GM12892 (cell line): Measurements from ENCODE around the gene TIPIN.

Experiments
- POLR2A ChIP-seq: IDR thresholded peaks from 2 replicates; pipeline ENCODE4 v1.6.1; 2011; ENCODE audit warnings: low read depth, low read length, control low read depth
- POLR2AphosphoS5 ChIP-seq: IDR thresholded peaks from 2 replicates; pipeline ENCODE4 v1.6.1; 2011; ENCODE audit warnings: low read depth, low read length, control low read depth
- TAF1 ChIP-seq: IDR thresholded peaks from 2 replicates; pipeline ENCODE4 v1.6.1; 2011; ENCODE audit warnings: low read depth, mild to moderate bottlenecking, control low read depth, low read length, borderline replicate concordance

DNA sequence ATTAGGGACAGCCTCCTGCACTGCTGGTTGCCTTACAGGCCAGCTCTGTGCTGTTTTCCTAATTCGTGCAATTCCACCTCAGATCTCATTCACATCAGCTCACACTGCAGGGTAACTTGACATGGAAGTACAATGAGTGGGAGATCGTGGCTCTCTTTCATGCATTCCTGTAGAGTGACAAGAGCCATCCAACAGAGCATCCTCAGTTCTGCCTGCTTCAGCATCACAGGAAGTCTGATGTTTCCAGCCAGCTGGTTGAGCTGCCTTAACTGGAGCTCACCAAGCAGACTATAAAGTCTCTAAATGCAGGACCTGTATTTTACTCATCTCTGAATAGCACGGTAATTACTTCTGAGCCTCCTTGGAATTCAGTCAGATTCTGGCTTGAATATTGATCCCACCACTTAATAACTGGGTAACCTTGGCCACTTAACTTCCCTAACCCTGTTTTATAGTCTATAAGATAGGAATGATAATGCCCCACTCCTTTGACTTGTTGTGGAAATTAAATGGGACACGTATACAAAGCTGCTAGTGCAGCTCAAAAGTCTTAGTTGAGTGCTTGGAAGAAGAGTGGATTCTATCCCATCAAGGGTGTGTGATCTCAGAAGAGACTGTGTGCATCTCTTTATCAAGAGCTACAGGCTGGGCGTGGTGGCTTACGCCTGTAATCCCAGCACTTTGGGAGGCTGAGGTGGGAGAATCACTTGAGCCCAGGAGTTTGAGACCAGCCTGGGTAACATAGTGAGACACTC lies 64.5 kb downstream of the TIPIN start:
- no peak for TF ChIP-seq POLR2AphosphoS5
- no peak for TF ChIP-seq POLR2A
- TF ChIP-seq TAF1: no peak
